ENCODE measurements around the gene ABCF1. TPM values are rescaled to one million over a fixed set of nuclear protein-coding genes. Genes with fewer than 3 reads are reported as not detected.

ABCF1 gene
- total and polyA plus RNA-seq, 9 of the 15 experiments (the other 6 are each of a cell fraction or from before 2014, with no cell fraction given), result 41.6 to 193 (median 102) TPM

- TF ChIP-seq CUX1 (CRISPR knock-in tag; IDR thresholded peaks at IDR 0.05) (no peak), FOXP1 (CRISPR knock-in tag; IDR thresholded peaks at IDR 0.05) (peak; percentile 14; the same call in 1 of the 2 replicates), SMC3 (conservative IDR thresholded peaks at IDR 0.05; ENCODE audit: insufficient read depth, low read depth, low read length) (no peak), ZNF431 (CRISPR knock-in tag; IDR thresholded peaks at IDR 0.05) (peak; percentile 64; the same call in 1 of the 2 replicates), BRF1 (IDR thresholded peaks at IDR 0.05; ENCODE audit: borderline replicate concordance, extremely low read depth, insufficient read length) (no peak), CHAMP1 (IDR thresholded peaks at IDR 0.05) (no peak), GABPA (tag; conservative IDR thresholded peaks at IDR 0.05; ENCODE audit: low read depth) (no peak), MBD2 (IDR thresholded peaks at IDR 0.05; ENCODE audit: borderline replicate concordance, low read depth) (peak; percentile 97), ZNF140 (CRISPR knock-in tag; IDR thresholded peaks at IDR 0.05) (no peak), TAF7 (tag; IDR thresholded peaks at IDR 0.05) (peak; percentile 75), YY1 (IDR thresholded peaks at IDR 0.05; ENCODE audit: borderline replicate concordance in 1 of 3, control insufficient read depth in 1 of 3, extremely low read depth in 1 of 3, insufficient read depth in 3 of 3, insufficient read length in 1 of 3, insufficient replicate concordance in 2 of 3, low read depth in 1 of 3, low read length in 2 of 3) (no peak), SLC30A9 (CRISPR knock-in tag; IDR thresholded peaks at IDR 0.05) (no peak), ZNF197 (CRISPR knock-in tag; IDR thresholded peaks at IDR 0.05; ENCODE audit: low read depth) (no peak), CTCF (IDR thresholded peaks at IDR 0.05 in 2 of 3, conservative IDR thresholded peaks at IDR 0.05 in 1 of 3; ENCODE audit: insufficient read depth in 2 of 3, low read depth in 1 of 3, low read length in 3 of 3) (no peak), FUS (optimal IDR thresholded peaks at IDR 0.05; ENCODE audit: low read depth, low read length) (no peak), HOXB6 (CRISPR knock-in tag; IDR thresholded peaks at IDR 0.05; ENCODE audit: borderline replicate concordance) (peak; percentile 48; the same call in 1 of the 2 replicates), SMARCA4 (IDR thresholded peaks at IDR 0.05) (peak; percentile 56; the same call in 1 of the 2 replicates)
Measured at GRCh38 chr6:30556066-30556905, 15.0 kb upstream of the ABCF1 start, which contains the start of gene GNL1 (continued).

Measured in K562 (cell line).